ENCODE data around the gene TMEFF1. TPM values are rescaled to one million over a fixed set of nuclear protein-coding genes. Genes with fewer than 3 reads are reported as not detected.
A peak's percentile ranks its signal among the peaks of the same experiment; 100 is the strongest.
"Not testable (repeated sequence)": the region's sequence is repeated elsewhere in the genome, so short reads cannot be mapped to it uniquely, and the experiment has no call there.

Gene TMEFF1
- total RNA-seq, 2 donors from 2014 or later = 0.35 TPM; not detected in 1

DNA sequence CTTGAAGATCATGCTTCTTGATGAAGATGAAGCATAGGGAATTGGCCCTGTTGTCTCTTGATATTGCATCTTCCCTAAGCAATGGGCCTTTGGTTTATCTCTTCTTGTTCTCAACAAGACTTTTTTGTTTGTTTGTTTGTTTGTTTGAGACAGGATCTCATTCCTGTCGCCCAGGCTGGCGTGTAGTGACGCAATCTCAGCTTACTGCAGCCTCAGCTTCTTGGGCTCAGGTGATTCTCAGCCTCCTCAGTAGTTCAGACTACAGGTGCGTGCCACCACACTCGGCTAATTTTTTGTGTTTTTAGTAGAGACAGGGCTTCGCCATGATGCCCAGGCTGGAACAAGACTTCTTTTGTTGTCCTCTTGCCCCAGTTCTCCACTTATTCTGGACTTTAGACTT is 5.2 kb downstream of the TMEFF1 start:
- ATAC-seq (no peak), DNase-seq (no peak)
- intact Hi-C loops (cut with DNase I) = no loop called here

DNA sequence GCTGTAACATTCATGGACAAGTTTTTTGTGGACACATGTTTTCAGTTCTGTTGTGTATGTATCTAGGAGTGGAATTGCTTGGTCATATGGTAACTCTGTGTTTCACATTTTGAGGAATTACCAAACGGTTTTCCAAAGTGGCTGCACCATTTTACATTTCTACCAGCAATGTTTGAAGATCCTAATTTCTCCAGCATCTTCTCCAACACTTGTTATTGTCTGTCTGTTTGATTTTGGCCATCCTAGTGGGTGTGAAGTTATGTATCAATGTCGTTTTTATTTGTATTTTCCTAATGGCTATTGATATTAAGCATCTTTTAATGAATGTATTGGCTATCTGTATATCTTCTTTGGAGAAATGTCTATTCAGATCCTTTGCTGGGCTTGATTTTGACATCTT is 6.9 kb downstream of the TMEFF1 start:
- DNase-seq (no peak), ATAC-seq (no peak)
- intact Hi-C loops (cut with DNase I) = no loop called here

DNA sequence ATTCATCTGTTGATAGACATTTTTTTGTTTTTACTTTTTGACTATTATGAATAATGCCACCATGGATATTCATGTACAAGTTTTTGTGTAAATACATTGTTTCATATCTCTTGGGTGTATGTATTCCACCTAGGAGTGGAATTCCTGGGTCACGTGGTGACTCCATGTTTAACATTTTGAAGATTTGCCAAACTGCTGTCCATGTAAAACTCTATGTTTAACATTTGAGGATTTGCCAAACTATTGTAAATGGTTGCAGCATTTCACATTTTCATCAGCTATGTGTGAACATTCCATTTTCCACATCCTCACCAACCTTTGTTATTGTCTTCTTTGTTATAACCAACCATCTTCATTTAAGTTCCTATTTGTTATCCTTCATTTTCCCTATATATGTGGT is 12.2 kb downstream of the TMEFF1 start:
- ATAC-seq (no peak), DNase-seq (no peak)
- intact Hi-C loops (cut with DNase I) = no loop called here

DNA sequence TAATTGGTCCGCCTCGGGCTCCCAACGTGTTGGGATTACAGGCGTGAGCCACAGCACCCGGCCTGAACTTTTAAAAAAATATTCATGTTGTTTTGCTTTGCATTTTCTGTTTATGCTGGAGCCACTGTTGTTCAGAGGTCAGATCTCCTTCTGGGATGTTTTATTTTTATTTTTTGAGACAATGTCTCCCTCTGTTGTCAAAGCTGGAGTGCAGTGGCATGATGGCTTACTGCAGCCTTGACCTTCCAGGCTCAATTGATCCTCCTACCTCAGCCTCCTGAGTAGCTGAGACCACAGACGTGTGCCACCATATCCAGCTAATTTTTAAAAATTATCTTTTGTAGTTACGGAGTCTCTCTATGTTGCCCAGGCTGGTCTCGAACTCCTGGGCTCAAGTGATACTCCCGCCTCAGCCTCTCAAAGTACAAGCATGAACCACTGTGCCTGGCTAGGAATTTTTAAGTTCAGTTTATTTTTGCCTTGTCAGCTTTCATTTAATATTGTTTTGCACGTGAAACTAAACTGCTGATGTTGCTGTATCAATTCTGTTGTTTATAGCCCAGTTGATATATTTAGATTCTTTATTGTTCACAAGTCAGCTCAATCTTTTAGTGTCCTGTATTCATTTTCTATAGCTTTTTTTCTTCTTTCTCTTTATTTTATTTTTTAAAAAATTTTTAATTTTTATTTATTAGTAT is 13.7 kb downstream of the TMEFF1 start:
- ATAC-seq = no peak
- DNase-seq = no peak
- intact Hi-C loops (cut with DNase I) = no loop called here

DNA sequence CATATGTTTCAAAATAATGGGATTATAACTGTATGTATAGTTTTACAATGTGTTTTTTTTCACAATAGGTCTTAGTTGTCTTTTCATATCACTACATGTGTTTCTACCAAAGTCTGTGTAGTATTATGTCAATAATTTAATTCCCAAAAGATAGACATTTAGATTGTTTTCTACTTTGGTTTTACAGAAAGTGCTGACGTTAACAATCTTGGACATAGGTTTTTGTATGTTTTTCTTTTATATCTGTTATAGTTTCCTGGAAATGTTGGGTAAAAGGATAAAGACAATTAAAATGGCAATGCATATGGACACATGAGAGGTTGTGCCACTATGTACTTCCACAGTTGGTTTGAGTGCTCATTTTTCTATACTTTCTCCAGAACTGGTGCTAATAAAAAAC is 15.2 kb downstream of the TMEFF1 start:
- intact Hi-C loops (cut with DNase I) = no loop called here
- no peak for ATAC-seq
- DNase-seq = no peak

DNA sequence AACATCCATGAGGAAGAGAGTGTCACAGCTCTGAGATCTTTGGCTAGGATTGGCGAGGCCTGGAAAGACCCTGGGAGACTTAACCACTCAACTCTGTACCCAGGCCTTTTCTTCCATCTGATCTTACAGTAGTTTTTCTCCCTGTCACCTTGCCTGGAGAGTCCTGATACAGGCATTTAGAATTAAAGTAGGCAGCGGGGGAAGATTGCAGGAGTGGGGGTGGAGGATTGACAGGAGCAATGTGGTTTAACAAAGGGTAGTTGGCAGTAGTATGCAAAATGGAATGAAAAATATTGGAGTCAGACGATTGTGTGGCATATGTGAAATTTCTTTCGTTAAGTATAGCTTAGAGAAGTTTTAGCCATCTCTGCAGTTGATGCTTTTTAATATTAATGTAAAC is 16.9 kb downstream of the TMEFF1 start:
- intact Hi-C loops (cut with DNase I) = no loop called here
- ATAC-seq (no peak), DNase-seq (no peak)

DNA sequence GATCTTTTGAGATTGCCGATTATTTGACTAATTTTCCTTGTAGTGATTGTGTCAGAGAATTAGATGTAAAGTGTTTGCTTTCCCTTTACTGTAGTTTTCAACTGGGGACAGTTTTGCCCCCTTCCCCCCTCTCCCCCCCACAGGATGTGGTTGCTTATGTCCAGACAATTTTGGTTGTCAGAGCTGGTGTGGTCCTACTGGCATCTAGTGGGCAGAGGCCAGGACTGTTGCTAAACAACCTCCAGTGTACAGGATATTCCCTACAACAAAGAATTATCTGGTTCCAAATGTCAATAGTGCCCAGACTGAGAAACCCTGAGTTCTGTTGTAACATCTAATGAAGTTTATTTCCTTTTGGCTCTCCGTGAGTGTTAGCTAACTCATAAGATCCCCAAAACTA is 20.0 kb downstream of the TMEFF1 start:
- intact Hi-C loops (cut with DNase I) = no loop called here
- ATAC-seq (peak in 1 of 2 donors; percentile 54), DNase-seq (no peak)

DNA sequence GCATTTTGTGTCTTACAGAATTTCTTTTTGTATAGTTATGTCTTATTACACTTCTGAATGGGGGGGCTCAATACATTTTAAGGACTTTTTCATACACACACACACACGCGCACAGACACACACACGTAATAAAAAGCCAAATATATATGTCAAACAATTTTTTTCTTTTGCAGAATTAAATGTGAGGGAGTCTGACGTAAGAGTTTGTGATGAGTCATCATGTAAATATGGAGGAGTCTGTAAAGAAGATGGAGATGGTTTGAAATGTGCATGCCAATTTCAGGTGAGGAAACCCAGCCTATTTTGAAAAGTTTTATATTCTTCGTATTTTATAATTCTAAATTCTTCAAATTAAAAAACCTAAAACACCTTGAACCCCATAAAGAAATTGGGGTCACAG is 25.6 kb downstream of the TMEFF1 start:
- no peak for ATAC-seq
- DNase-seq = no peak
- intact Hi-C loops (cut with DNase I) = no loop called here

DNA sequence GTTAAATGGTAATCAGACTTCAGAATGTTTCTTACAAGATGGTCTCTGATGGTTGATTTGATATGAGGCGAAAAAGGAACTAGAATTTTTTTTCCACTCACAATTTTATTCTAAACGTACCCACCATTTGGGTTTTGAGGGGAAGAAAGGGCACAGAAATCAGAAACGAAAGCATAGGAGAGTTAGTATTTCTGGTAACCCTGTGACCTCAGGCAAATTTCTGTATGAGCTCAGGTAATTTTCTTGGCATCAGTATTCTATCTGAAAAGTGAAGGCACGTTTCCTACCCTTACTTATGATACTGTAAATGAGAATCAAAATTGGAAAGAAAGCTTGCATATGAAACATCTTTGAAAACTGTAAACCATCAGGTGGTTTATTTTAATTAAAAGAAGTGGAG is 26.5 kb downstream of the TMEFF1 start:
- ATAC-seq = no peak
- intact Hi-C loops (cut with DNase I) = no loop called here
- no peak for DNase-seq

DNA sequence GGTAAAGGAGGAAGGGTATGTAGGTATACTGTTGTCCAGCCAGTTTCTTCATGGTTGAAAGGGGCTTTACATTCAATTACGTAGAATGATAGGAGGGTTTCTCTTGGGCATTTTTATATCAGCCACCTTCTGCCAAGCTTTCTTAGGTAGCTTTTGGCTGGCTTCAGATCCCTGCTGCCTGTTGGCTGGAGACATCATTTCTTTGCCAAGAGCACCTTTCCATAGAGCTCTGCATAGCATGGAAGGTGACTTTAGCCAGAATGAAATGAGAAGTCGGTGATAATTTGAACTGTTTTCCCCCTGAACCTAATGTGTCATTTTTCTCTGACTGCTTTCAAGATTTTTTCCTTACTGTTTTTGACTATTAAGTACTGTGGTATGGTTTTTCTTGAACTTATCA is 26.9 kb downstream of the TMEFF1 start:
- intact Hi-C loops (cut with DNase I) = no loop called here
- DNase-seq (no peak), ATAC-seq (no peak)

DNA sequence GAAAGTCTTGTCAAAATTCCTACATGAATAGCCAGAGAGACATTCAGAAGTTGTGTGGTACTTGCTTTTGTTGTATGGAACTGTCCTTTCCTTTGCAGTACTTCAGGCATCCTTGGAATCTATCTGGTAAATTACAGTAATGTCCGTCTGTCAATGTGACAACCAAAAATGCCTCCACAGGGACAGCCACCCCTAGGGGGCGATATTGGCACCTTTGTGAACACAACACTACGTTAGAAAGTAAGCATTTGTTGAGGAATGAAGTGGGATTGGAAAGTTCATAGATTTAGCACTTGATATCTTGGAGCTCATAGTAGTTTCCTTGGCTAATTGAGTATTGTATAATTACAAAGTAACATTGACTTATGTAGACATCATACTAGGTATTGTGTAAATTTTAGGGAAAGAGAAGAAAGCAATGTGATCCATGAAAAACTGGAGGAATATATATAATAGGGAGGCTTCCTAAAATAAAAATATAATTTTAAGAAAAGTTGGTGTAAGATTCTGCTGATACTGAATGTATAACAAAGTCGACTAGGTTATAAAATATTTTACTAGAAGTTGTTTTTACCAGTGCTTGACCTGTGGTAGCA is 32.7 kb downstream of the TMEFF1 start:
- intact Hi-C loops (cut with DNase I) = loop anchor here in 1 of 2 donors (5.0 kb wide), 1 partner anchor 92 kb away; no protein-coding TSS in a partner anchor
- DNase-seq = peak; percentile 62
- ATAC-seq = peak in 1 of 2 donors; percentile 49

DNA sequence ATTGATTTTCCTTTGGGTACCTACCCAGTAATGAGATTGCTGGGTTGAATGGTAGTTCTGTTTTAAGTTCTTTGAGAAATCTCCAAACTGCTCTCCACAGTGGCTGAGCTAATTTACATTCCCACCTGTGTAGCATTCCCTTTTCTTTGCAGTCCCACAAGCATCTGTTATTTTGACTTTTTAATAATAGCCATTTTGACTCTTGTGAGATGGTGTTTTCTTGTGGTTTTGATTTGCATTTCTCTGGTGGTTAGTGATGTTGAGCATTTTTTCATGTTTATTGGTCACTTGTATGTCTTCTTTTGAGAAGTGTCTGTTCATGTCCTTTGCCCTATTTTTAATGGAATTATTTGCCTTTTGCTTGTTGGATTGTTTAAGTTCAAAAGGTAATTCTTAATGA is 34.4 kb downstream of the TMEFF1 start:
- not testable (repeated sequence) for ATAC-seq, DNase-seq
- intact Hi-C loops (cut with DNase I) = loop anchor here in 1 of 2 donors (5.0 kb wide), 1 partner anchor 90 kb away; no protein-coding TSS in a partner anchor

DNA sequence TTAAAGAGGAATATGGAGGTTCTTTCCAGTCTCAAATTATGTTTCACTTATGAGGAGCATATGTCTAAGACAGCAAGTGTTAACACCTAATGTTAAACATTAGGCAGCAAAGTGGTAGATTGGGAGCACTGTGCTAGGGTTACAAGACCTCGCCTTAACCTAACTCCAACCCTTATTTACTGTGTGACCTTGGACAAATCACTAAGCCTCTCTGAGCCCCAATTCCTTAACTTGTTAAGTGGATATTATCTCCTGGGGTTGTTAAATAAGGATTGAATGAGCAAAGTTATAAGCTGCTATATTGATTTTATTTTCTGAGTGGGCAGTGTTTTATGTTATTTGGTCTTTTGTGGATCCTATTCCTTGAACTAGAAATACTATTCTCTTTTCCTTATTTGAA is 38.3 kb downstream of the TMEFF1 start:
- intact Hi-C loops (cut with DNase I) = loop anchor here in 1 of 2 donors (10.0 kb wide), 1 partner anchor 64 kb away; the partner anchor contains the start of gene CAVIN4
- DNase-seq (no peak), ATAC-seq (no peak)

DNA sequence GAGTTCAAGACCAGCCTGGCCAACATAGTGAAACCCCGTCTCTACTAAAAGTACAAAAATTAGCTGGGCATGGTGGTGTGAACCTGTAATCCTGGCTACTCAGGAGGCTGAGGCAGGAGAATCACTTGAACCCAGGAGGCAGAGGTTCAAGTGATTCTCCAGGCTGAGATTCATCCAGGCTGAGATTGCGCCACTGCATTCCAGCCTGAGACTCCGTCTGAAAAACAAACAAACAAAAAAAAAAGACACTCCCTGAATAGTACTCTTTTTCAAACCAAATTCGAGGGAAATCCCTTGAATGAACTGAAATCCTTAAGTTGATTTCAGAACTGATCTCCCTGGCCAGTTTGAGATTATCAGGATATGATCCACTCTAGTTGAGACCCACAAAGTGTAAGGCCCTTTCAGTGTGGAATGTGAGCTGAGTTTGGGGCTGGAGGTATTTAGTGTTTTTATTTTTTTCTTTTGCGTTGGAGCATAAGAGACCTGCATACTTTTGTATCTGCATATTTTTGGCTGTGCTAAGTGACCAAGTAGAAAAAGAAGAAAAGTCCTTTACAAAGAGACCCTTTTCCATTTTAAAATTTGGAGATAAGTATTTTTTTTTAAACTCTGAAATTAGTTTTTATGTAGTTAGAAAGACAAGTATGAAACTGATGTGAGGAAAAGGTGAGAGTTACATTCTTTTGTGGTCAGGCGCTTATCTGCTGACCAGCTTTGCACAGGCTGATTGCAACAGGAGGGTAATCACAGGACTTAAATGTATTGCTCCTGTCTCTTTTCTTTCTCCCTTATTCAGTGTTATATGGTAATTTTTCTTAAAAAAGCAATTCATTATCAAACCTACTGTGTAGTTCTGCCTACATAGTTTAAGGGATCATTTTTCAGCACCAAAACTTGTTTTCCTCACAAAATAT is 42.9 kb downstream of the TMEFF1 start:
- no peak for DNase-seq
- intact Hi-C loops (cut with DNase I) = loop anchor here in 1 of 2 donors (10.0 kb wide), 1 partner anchor 59 kb away; the partner anchor contains the start of gene CAVIN4
- no peak for ATAC-seq

DNA sequence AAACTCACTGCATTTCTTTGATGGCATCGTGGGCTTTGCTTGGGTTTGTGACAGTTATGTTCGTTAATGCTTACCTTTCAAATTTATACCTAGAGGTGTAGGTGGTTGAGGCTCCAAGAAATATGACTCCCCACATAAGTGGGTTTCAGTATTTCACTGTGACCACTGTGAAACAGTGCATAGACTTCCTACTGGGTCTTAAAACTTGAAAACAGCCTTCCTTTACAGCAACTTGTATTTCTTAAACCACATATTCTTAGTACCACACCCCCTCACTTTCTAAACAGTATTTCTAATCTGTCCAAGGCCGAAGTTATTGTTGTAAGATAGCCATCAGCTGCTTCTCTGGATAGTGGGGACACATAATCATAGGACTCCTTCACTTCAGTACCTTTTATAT is 48.3 kb downstream of the TMEFF1 start:
- ATAC-seq = no peak
- intact Hi-C loops (cut with DNase I) = no loop called here

DNA sequence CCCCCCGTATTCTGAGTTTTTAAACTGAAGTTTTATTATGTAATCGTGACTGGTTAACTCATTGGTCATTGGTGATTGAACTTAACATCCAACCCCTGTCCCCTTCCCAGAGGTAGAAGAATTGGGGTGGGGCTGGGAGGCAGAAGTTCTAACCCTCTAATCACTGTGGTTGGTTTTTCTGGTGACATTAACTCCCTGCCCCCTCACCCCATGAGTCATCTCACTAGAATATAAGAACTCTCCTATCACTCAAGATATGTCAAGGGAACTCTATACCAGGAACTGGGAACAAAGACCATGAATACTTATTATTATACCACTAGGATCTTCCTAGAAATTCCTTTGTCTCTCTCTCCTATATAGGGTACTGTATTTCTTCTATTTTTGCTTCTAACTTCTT is 52.6 kb downstream of the TMEFF1 start:
- ATAC-seq (no peak), DNase-seq (no peak)
- intact Hi-C loops (cut with DNase I) = no loop called here

More for the DNA sequence above, 48.3 kb downstream of the TMEFF1 start:
- no peak for DNase-seq

DNA sequence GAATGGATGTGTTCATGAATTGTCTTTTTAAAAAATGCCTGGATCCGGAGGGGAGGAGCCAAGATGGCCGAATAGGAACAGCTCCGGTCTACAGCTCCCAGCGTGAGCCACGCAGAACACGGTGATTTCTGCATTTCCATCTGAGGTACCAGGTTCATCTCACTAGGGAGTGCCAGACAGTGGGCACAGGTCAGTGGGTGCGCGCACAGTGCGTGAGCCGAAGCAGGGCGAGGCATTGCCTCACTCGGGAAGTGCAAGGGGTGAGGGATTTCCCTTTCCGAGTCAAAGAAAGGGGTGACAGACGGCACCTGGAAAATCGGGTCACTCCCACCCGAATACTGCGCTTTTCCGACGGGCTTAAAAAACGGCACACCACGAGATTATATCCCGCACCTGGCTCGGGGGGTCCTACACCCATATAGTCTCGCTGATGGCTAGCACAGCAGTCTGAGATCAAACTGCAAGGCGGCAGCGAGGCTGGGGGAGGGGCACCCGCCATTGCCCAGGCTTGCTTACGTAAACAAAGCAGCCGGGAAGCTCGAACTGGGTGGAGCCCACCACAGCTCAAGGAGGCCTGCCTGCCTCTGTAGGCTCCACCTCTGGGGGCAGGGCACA is 54.3 kb downstream of the TMEFF1 start:
- DNase-seq; intact Hi-C loops (cut with DNase I); ATAC-seq: not testable (repeated sequence)

DNA sequence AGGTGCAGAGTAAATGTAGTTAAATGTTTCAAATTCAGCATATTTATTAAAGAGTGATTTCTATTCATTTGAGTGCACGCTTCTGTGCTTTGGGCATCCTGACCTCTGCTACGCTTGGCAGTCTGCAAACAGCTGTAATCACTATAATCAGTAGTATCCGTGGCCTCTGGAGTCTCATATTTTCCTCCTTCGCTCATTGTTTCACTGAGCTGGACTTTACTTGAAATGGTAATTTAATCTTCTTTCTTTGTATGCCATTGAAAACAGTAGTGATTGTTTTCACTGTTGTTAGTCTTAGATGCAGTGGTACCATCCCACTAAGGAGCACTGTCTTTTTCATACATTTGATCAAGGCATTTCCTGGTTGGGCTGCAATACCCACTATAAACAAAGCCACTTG is 61.5 kb downstream of the TMEFF1 start:
- ATAC-seq (no peak), DNase-seq (no peak)
- intact Hi-C loops (cut with DNase I) = no loop called here

DNA sequence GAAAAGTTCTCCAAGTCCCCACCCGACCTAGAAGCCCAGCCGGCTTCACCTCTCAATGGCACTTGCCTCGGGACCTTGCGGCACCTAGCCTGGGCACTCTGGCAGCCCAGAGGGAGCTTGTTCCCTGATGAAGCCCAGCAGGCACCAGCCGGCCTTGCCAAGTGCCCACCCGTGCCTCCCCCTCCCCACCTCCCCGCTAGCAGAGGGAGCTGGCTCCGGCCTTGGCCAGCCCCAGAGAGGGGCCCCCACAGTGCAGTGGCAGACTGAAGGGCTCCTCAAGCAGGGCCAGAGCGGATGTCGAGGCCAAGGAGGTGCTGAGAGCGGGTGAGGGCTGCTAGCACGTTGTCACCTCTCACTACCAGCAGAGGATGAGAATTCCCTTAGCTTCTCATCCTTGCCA is 67.4 kb downstream of the TMEFF1 start:
- DNase-seq = no peak
- ATAC-seq = no peak
- intact Hi-C loops (cut with DNase I) = no loop called here

Measured in left cardiac atrium (tissue), 4 donors.